Measurements from ENCODE around the gene HSPA5.
"Not testable (repeated sequence)": the region's sequence is repeated elsewhere in the genome, so short reads cannot be mapped to it uniquely, and the experiment has no call there.

HSPA5 gene

DNA sequence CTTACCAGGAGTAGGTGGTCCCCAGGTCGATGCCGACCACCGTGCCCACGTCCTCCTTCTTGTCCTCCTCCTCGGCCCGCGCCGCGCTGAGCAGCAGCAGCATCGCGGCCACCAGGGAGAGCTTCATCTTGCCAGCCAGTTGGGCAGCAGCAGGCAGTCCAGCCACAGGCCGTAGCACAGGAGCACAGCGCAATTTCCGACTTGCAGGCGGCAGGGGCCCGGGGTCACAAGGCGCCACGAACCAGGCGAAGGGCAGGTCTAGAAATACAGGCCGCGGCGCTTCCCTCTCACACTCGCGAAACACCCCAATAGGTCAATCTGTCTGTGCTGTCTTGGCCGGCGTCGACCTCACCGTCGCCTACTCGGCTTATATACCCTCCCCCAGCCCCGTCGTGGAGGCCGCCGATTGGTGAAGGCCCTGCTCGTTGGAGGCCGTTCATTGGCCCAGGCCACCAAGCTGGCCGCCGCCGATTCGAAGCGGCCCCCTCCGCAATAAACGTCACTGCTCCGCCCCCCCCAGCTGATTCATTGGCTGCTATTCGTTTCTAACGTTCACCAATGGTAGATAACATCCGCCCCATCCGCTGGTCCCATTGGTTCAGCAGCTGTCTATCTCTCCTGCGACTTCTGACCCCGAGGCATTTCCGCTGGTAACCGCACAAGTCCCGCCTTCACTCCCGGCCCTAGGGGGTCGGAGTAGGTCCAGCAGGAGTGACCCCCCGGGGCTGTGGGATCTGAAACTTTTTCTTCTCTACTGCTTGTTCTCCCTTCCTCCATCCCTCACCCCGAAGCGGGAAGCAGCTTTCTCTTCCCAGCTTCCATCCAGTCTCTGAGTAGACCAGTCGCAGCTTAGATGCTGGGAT, at the start of gene HSPA5:
Gene HSPA5 (minus strand): TSS at position 344 of the 863 bp plus-strand sequence. CDS start 217 bp downstream, at position 127.
- DNase-seq (ENCODE audit: insufficient read length, low spot score) (peak; percentile 95), FAIRE-seq (no peak)
- TF ChIP-seq, protein P1, sequence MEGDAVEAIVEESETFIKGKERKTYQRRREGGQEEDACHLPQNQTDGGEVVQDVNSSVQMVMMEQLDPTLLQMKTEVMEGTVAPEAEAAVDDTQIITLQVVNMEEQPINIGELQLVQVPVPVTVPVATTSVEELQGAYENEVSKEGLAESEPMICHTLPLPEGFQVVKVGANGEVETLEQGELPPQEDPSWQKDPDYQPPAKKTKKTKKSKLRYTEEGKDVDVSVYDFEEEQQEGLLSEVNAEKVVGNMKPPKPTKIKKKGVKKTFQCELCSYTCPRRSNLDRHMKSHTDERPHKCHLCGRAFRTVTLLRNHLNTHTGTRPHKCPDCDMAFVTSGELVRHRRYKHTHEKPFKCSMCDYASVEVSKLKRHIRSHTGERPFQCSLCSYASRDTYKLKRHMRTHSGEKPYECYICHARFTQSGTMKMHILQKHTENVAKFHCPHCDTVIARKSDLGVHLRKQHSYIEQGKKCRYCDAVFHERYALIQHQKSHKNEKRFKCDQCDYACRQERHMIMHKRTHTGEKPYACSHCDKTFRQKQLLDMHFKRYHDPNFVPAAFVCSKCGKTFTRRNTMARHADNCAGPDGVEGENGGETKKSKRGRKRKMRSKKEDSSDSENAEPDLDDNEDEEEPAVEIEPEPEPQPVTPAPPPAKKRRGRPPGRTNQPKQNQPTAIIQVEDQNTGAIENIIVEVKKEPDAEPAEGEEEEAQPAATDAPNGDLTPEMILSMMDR (IDR thresholded peaks at IDR 0.05; ENCODE audit: insufficient read depth, missing control alignments) = no peak

- not testable (repeated sequence) for DNase-seq (ENCODE audit: insufficient read length, low spot score); FAIRE-seq
Observed at GRCh38 chr9:125286935-125287433, 45.8 kb upstream of the HSPA5 start.

DNA sequence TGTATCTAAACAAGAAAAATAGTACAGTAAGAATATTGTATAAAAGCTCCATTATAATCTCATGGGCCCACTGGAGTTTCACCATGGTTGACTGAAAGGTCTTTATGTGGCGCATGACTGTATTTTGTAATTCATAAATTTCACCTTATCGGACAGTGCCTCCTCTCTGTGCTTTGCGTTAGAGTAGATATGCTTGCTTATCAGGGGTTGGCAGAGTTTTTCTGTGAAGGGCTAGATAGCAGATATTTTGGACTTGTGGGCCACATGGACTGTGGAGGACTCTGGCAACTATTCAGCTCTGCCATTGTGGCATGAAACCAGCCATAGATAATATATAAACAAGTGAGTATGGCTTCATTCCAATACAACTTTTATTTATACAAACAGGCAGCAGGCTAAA, 43.7 kb upstream of the HSPA5 start:
- TF ChIP-seq, protein P1 (IDR thresholded peaks at IDR 0.05; ENCODE audit: insufficient read depth, missing control alignments) = no peak
- FAIRE-seq = no peak
- no peak for DNase-seq (ENCODE audit: insufficient read length, low spot score)

DNA sequence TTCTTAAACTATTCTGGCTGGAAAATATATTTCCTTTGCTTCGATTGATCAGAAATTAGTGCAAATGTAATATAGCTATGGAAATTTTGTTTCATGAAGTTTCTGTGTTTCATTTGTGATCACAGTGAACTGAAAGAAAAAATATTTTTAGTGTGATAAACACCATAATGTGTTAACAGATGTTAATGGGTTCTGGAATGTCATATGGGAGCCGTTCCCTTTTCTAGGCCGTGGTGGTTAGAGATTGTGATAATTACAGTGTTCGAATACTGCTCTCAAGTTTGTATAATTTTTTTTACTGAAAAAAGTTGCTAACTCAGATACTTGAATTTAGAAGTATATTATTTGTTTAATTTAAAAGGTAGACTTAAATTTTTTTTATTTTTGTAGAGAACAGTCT, 39.8 kb upstream of the HSPA5 start:
- FAIRE-seq (no peak), DNase-seq (ENCODE audit: insufficient read length, low spot score) (no peak)
- TF ChIP-seq, protein P1 (IDR thresholded peaks at IDR 0.05; ENCODE audit: insufficient read depth, missing control alignments) = no peak

- no peak for DNase-seq (ENCODE audit: insufficient read length, low spot score)
- TF ChIP-seq, protein P1 (IDR thresholded peaks at IDR 0.05; ENCODE audit: insufficient read depth, missing control alignments) = no peak
- FAIRE-seq = no peak
Observed at GRCh38 chr9:125277411-125277810, 36.3 kb upstream of the HSPA5 start.

- DNase-seq (ENCODE audit: insufficient read length, low spot score) (no peak), FAIRE-seq (no peak)
- TF ChIP-seq, protein P1 (IDR thresholded peaks at IDR 0.05; ENCODE audit: insufficient read depth, missing control alignments) = no peak
Observed at GRCh38 chr9:125276771-125277170, 35.6 kb upstream of the HSPA5 start.

DNA sequence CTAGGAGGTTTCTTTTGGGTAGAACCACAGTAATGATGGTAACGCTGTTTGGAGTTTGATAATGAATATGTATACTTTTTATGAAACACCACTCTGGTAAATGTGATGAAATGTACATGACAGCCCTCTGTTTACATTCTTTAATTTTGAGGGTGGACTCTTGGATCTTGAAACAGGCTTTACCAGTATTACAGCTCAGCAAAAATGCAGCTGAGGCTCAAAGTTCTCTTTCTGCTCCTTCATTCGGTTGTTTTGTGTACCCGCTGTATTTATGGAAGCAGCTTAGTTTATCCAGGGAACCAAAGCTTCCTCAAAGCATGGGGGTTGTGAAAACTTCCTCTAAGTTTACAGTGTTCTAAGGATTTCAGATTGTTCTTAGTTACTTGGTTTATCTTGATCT, 31.6 kb upstream of the HSPA5 start:
- TF ChIP-seq, protein P1 (IDR thresholded peaks at IDR 0.05; ENCODE audit: insufficient read depth, missing control alignments) = no peak
- DNase-seq (ENCODE audit: insufficient read length, low spot score) (no peak), FAIRE-seq (no peak)
